ENCODE data around the gene EARS2.

Gene EARS2

GRCh38 chr16:23479138-23479537, 78.0 kb downstream of the EARS2 start:
- Histone ChIP-seq H3K27ac (no peak overlapping the region), H3K36me3 (replicated peaks) (peaks cover 53% of the 10 kb centered on the region), H3K27me3 (replicated peaks) (no peaks in the 10 kb centered on the region), H3K4me3 (ENCODE audit: low read depth, low read length) (no peak overlapping the region)
- TF ChIP-seq CTCF (IDR thresholded peaks at IDR 0.05; ENCODE audit: low read depth, low read length, missing control alignments): no peak
- in situ Hi-C loops (cut with HindIII; ENCODE audit: low pct_ligation_motif_present, low sequenced_read_pairs): no loop called here
- no peak for DNase-seq

- in situ Hi-C loops (cut with HindIII; ENCODE audit: low pct_ligation_motif_present, low sequenced_read_pairs): no loop called here
- Histone ChIP-seq H3K4me3 (ENCODE audit: low read depth, low read length) (no peak overlapping the region), H3K27me3 (replicated peaks) (no peaks in the 10 kb centered on the region), H3K36me3 (replicated peaks) (peaks cover 53% of the 10 kb centered on the region), H3K27ac (no peak overlapping the region)
- TF ChIP-seq CTCF (IDR thresholded peaks at IDR 0.05; ENCODE audit: low read depth, low read length, missing control alignments): no peak
- no peak for DNase-seq
Observed at GRCh38 chr16:23478566-23478965, 78.6 kb downstream of the EARS2 start.

DNA sequence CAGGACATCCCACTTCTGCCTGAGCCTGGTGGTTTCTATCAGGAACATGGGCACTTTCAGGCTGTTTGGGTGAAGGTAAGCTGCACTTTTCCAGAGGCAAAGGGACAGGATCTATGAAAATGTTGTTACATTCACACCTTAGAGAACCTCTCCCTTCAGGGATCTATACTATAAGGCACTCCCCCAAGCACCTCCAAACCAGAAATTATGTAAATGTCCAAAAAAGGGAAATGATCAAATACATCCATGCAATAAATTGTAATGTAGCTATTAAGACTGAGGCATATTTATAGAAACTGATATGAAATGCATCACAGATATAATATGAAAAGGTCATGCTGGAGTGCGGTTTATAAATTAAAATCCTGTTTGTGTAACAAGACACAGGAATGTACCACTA, 80.9 kb downstream of the EARS2 start:
- peaks cover 38% of the 10 kb centered on the region for H3K36me3 ChIP-seq (replicated peaks)
- in situ Hi-C loops (cut with HindIII; ENCODE audit: low pct_ligation_motif_present, low sequenced_read_pairs): no loop called here

More for the DNA sequence above, 80.9 kb downstream of the EARS2 start:
- DNase-seq: no peak
- no peak overlapping the region for H3K4me3 ChIP-seq (ENCODE audit: low read depth, low read length)
- no peak for TF ChIP-seq CTCF (IDR thresholded peaks at IDR 0.05; ENCODE audit: low read depth, low read length, missing control alignments)
- H3K27me3 ChIP-seq (replicated peaks): no peaks in the 10 kb centered on the region
- H3K27ac ChIP-seq: no peak overlapping the region
